ENCODE data around the gene CAPZB.

CAPZB gene

GRCh38 chr1:19454265-19455146, 30.8 kb downstream of the CAPZB start:
- Histone ChIP-seq H3K36me3 (ENCODE audit: control insufficient read depth, insufficient read depth, low read length) (no peaks in the 10 kb centered on the region), H3K27me3 (ENCODE audit: control insufficient read depth, insufficient read depth, low read length) (no peaks in the 10 kb centered on the region), H3K9me3 (ENCODE audit: control insufficient read depth, insufficient read depth, low read length) (no peaks in the 10 kb centered on the region), H3K9ac (ENCODE audit: low read depth, low read length) (no peak overlapping the region), H3K4me1 (ENCODE audit: control insufficient read depth, insufficient read depth, low read length) (peaks cover 48% of the 10 kb centered on the region), H3K4me3 (ENCODE audit: low read depth, low read length) (no peak overlapping the region)

- Histone ChIP-seq H3K4me1 (ENCODE audit: control insufficient read depth, insufficient read depth, low read length) (peaks cover 52% of the 10 kb centered on the region), H3K9me3 (ENCODE audit: control insufficient read depth, insufficient read depth, low read length) (no peaks in the 10 kb centered on the region), H3K9ac (ENCODE audit: low read depth, low read length) (no peak overlapping the region), H3K27me3 (ENCODE audit: control insufficient read depth, insufficient read depth, low read length) (no peaks in the 10 kb centered on the region), H3K4me3 (ENCODE audit: low read depth, low read length) (no peak overlapping the region), H3K36me3 (ENCODE audit: control insufficient read depth, insufficient read depth, low read length) (no peaks in the 10 kb centered on the region)
Measured at GRCh38 chr1:19453741-19454201, 31.6 kb downstream of the CAPZB start.

GRCh38 chr1:19452221-19452663, 33.1 kb downstream of the CAPZB start:
- Histone ChIP-seq H3K4me3 (ENCODE audit: low read depth, low read length) (no peak overlapping the region), H3K27me3 (ENCODE audit: control insufficient read depth, insufficient read depth, low read length) (no peaks in the 10 kb centered on the region), H3K9me3 (ENCODE audit: control insufficient read depth, insufficient read depth, low read length) (no peaks in the 10 kb centered on the region), H3K4me1 (ENCODE audit: control insufficient read depth, insufficient read depth, low read length) (peaks cover 45% of the 10 kb centered on the region), H3K9ac (ENCODE audit: low read depth, low read length) (no peak overlapping the region), H3K36me3 (ENCODE audit: control insufficient read depth, insufficient read depth, low read length) (no peaks in the 10 kb centered on the region)

GRCh38 chr1:19450811-19451515, 34.4 kb downstream of the CAPZB start:
- Histone ChIP-seq H3K4me1 (ENCODE audit: control insufficient read depth, insufficient read depth, low read length) (peaks cover 38% of the 10 kb centered on the region), H3K9ac (ENCODE audit: low read depth, low read length) (no peak overlapping the region), H3K9me3 (ENCODE audit: control insufficient read depth, insufficient read depth, low read length) (no peaks in the 10 kb centered on the region), H3K4me3 (ENCODE audit: low read depth, low read length) (no peak overlapping the region), H3K36me3 (ENCODE audit: control insufficient read depth, insufficient read depth, low read length) (no peaks in the 10 kb centered on the region), H3K27me3 (ENCODE audit: control insufficient read depth, insufficient read depth, low read length) (no peaks in the 10 kb centered on the region)

GRCh38 chr1:19449454-19450228, 35.7 kb downstream of the CAPZB start:
- peaks cover 29% of the 10 kb centered on the region for H3K4me1 ChIP-seq (ENCODE audit: control insufficient read depth, insufficient read depth, low read length)

GRCh38 chr1:19448491-19449439, 36.6 kb downstream of the CAPZB start:
- no peaks in the 10 kb centered on the region for H3K36me3 ChIP-seq (ENCODE audit: control insufficient read depth, insufficient read depth, low read length)
- peak overlapping the region; percentile 16 for H3K9ac ChIP-seq (ENCODE audit: low read depth, low read length)
- H3K9me3 ChIP-seq (ENCODE audit: control insufficient read depth, insufficient read depth, low read length) = no peaks in the 10 kb centered on the region
- no peaks in the 10 kb centered on the region for H3K27me3 ChIP-seq (ENCODE audit: control insufficient read depth, insufficient read depth, low read length)
- no peak overlapping the region for H3K4me3 ChIP-seq (ENCODE audit: low read depth, low read length)
- H3K4me1 ChIP-seq (ENCODE audit: control insufficient read depth, insufficient read depth, low read length) = peaks cover 21% of the 10 kb centered on the region

More at GRCh38 chr1:19449454-19450228, 35.7 kb downstream of the CAPZB start:
- H3K4me3 ChIP-seq (ENCODE audit: low read depth, low read length) = no peak overlapping the region
- no peak overlapping the region for H3K9ac ChIP-seq (ENCODE audit: low read depth, low read length)
- H3K27me3 ChIP-seq (ENCODE audit: control insufficient read depth, insufficient read depth, low read length) = no peaks in the 10 kb centered on the region
- no peaks in the 10 kb centered on the region for H3K36me3 ChIP-seq (ENCODE audit: control insufficient read depth, insufficient read depth, low read length)
- H3K9me3 ChIP-seq (ENCODE audit: control insufficient read depth, insufficient read depth, low read length) = no peaks in the 10 kb centered on the region

GRCh38 chr1:19447550-19447949, 37.8 kb downstream of the CAPZB start:
- H3K36me3 ChIP-seq (ENCODE audit: control insufficient read depth, insufficient read depth, low read length) = no peaks in the 10 kb centered on the region
- H3K27me3 ChIP-seq (ENCODE audit: control insufficient read depth, insufficient read depth, low read length) = no peaks in the 10 kb centered on the region
- H3K4me3 ChIP-seq (ENCODE audit: low read depth, low read length) = no peak overlapping the region
- H3K9me3 ChIP-seq (ENCODE audit: control insufficient read depth, insufficient read depth, low read length) = no peaks in the 10 kb centered on the region
- peaks cover 16% of the 10 kb centered on the region for H3K4me1 ChIP-seq (ENCODE audit: control insufficient read depth, insufficient read depth, low read length)
- no peak overlapping the region for H3K9ac ChIP-seq (ENCODE audit: low read depth, low read length)

GRCh38 chr1:19445417-19446342, 39.7 kb downstream of the CAPZB start:
- no peak overlapping the region for H3K9ac ChIP-seq (ENCODE audit: low read depth, low read length)
- H3K4me3 ChIP-seq (ENCODE audit: low read depth, low read length) = no peak overlapping the region
- peaks cover 17% of the 10 kb centered on the region for H3K4me1 ChIP-seq (ENCODE audit: control insufficient read depth, insufficient read depth, low read length)
- H3K27me3 ChIP-seq (ENCODE audit: control insufficient read depth, insufficient read depth, low read length) = no peaks in the 10 kb centered on the region
- no peaks in the 10 kb centered on the region for H3K36me3 ChIP-seq (ENCODE audit: control insufficient read depth, insufficient read depth, low read length)
- H3K9me3 ChIP-seq (ENCODE audit: control insufficient read depth, insufficient read depth, low read length) = no peaks in the 10 kb centered on the region

GRCh38 chr1:19444296-19445021, 40.9 kb downstream of the CAPZB start:
- no peaks in the 10 kb centered on the region for H3K9me3 ChIP-seq (ENCODE audit: control insufficient read depth, insufficient read depth, low read length)
- H3K9ac ChIP-seq (ENCODE audit: low read depth, low read length) = no peak overlapping the region
- H3K27me3 ChIP-seq (ENCODE audit: control insufficient read depth, insufficient read depth, low read length) = no peaks in the 10 kb centered on the region
- no peak overlapping the region for H3K4me3 ChIP-seq (ENCODE audit: low read depth, low read length)
- H3K36me3 ChIP-seq (ENCODE audit: control insufficient read depth, insufficient read depth, low read length) = no peaks in the 10 kb centered on the region
- peaks cover 17% of the 10 kb centered on the region for H3K4me1 ChIP-seq (ENCODE audit: control insufficient read depth, insufficient read depth, low read length)

All from iPS-15b (cell line).